HEK293 (cell line): Measurements from ENCODE around the gene DLD.

ENCODE experiments used
- CTCF ChIA-PET: fragments of 350-600 bp; formaldehyde crosslinking; extraction: SDS; loops from one replicate; lab custom pipeline; 2021; ENCODE audit warnings: antibody characterized with exemption; lab: Yijun Ruan, JAX
- POLR2A ChIA-PET: fragments of 300-600 bp; formaldehyde crosslinking; extraction: SDS; loops from one replicate; lab custom pipeline; 2020; ENCODE audit warnings: antibody characterized with exemption, inconsistent platforms; lab: Yijun Ruan, JAX
- H3K27ac ChIP-seq: fragments of 200-500 bp; sonication (Bioruptor generic); 2 replicates; pipeline ENCODE4 v1.5.1; 2014; ENCODE audit warnings: low read depth, low read length, control low read depth, inconsistent platforms; ENCODE audit errors: extremely low read depth
- H3K36me3 ChIP-seq, 2 experiments: fragments of 200-500 bp in 1 of 2; sonication (Bioruptor generic) in 1 of 2; 1 replicate in 1 of 2; 2 replicates in 1 of 2; pipeline ENCODE4 v1.5.1; 2014 to 2017; ENCODE audit warnings: inconsistent platforms in 2 of 2, low read length in 2 of 2; ENCODE audit not compliant: control insufficient read depth in 2 of 2, insufficient read depth in 1 of 2
- H3K4me1 ChIP-seq: fragments of 200-500 bp; sonication (Bioruptor generic); 2 replicates; pipeline ENCODE4 v1.5.1; 2014; ENCODE audit warnings: mild to moderate bottlenecking, low read length, inconsistent platforms; ENCODE audit not compliant: control insufficient read depth, insufficient read depth
- H3K4me3 ChIP-seq: 2 replicates; pipeline ENCODE4 v1.5.1; 2011; ENCODE audit warnings: low read depth, mild to moderate bottlenecking, control low read depth, low read length, moderate library complexity
- H3K9me3 ChIP-seq: fragments of 200-500 bp; sonication (Bioruptor generic); 2 replicates; pipeline ENCODE4 v1.5.1; 2014; ENCODE audit warnings: low read depth, low read length, inconsistent platforms; ENCODE audit not compliant: control insufficient read depth, insufficient read depth
- GLIS2 ChIP-seq: fragments of 450-650 bp; formaldehyde crosslinking; IDR thresholded peaks from 2 replicates; pipeline ENCODE4 v1.5.1; 2016; ENCODE audit warnings: missing biosample characterization, missing genetic modification characterization
- KLF1 ChIP-seq: fragments of 450-650 bp; formaldehyde crosslinking; IDR thresholded peaks from 2 replicates; pipeline ENCODE4 v1.5.1; 2016; ENCODE audit warnings: missing biosample characterization, missing genetic modification characterization
- KLF16 ChIP-seq: fragments of 450-650 bp; formaldehyde crosslinking; IDR thresholded peaks from 2 replicates; pipeline ENCODE4 v1.5.1; 2017; ENCODE audit warnings: missing biosample characterization, missing genetic modification characterization
- MYNN ChIP-seq: fragments of 450-650 bp; formaldehyde crosslinking; IDR thresholded peaks from 2 replicates; pipeline ENCODE4 v1.5.1; 2016; ENCODE audit warnings: missing biosample characterization, missing genetic modification characterization, borderline replicate concordance
- OSR2 ChIP-seq: fragments of 450-650 bp; formaldehyde crosslinking; IDR thresholded peaks from 2 replicates; pipeline ENCODE4 v1.5.1; 2016; ENCODE audit warnings: missing biosample characterization, missing genetic modification characterization
- ZBTB1 ChIP-seq: fragments of 450-650 bp; formaldehyde crosslinking; IDR thresholded peaks from 2 replicates; pipeline ENCODE4 v1.5.1; 2016; ENCODE audit warnings: missing biosample characterization, missing genetic modification characterization
- ZBTB44 ChIP-seq: fragments of 450-650 bp; IDR thresholded peaks from 2 replicates; pipeline ENCODE4 v1.5.1; 2018; ENCODE audit warnings: missing biosample characterization, mild to moderate bottlenecking, missing genetic modification characterization
- ZNF24 ChIP-seq: fragments of 450-650 bp; formaldehyde crosslinking; IDR thresholded peaks from 2 replicates; pipeline ENCODE4 v1.5.1; 2016; ENCODE audit warnings: missing biosample characterization, missing genetic modification characterization
- ZNF274 ChIP-seq, 2 experiments: fragments of 200-500 bp in 1 of 2; fragments of 450-650 bp in 1 of 2; sonication (Bioruptor generic) in 1 of 2; formaldehyde crosslinking in 1 of 2; IDR thresholded peaks; 2 replicates each; pipeline versions ENCODE4 v1.5.1 to v1.6.1; 2014 to 2016; ENCODE audit warnings: borderline replicate concordance in 1 of 2, inconsistent platforms in 1 of 2, low read length in 1 of 2, missing biosample characterization in 1 of 2, missing genetic modification characterization in 1 of 2
- ZNF354C ChIP-seq: fragments of 450-650 bp; formaldehyde crosslinking; IDR thresholded peaks from 2 replicates; pipeline ENCODE4 v1.5.1; 2016; ENCODE audit warnings: missing biosample characterization, missing genetic modification characterization, low read depth, borderline replicate concordance
- ZNF362 ChIP-seq: fragments of 450-650 bp; formaldehyde crosslinking; IDR thresholded peaks from 2 replicates; pipeline ENCODE4 v1.5.1; 2016; ENCODE audit warnings: missing biosample characterization, missing genetic modification characterization
- ZNF391 ChIP-seq: fragments of 450-650 bp; formaldehyde crosslinking; IDR thresholded peaks from 2 replicates; pipeline ENCODE4 v1.5.1; 2016; ENCODE audit warnings: low read depth, missing biosample characterization, missing genetic modification characterization, borderline replicate concordance
- ZNF394 ChIP-seq: fragments of 450-650 bp; formaldehyde crosslinking; IDR thresholded peaks from 2 replicates; pipeline ENCODE4 v1.5.1; 2016; ENCODE audit warnings: missing biosample characterization, missing genetic modification characterization, mild to moderate bottlenecking, moderate library complexity, borderline replicate concordance
- ZNF426 ChIP-seq: fragments of 450-650 bp; formaldehyde crosslinking; IDR thresholded peaks from 2 replicates; pipeline ENCODE4 v1.5.1; 2017; ENCODE audit warnings: missing biosample characterization, missing genetic modification characterization, mild to moderate bottlenecking, inconsistent platforms, moderate library complexity
- ZNF48 ChIP-seq: fragments of 450-650 bp; formaldehyde crosslinking; IDR thresholded peaks from 2 replicates; pipeline ENCODE4 v1.5.1; 2016; ENCODE audit warnings: missing biosample characterization, missing genetic modification characterization
- ZNF561 ChIP-seq: fragments of 450-650 bp; IDR thresholded peaks from 2 replicates; pipeline ENCODE4 v1.5.1; 2018; ENCODE audit warnings: missing biosample characterization, missing genetic modification characterization, borderline replicate concordance
- ZNF707 ChIP-seq: fragments of 450-650 bp; formaldehyde crosslinking; IDR thresholded peaks from 2 replicates; pipeline ENCODE4 v1.5.1; 2016; ENCODE audit warnings: missing biosample characterization, missing genetic modification characterization
- TF ChIP-seq, protein P1 (sequence below): fragments of 450-650 bp; formaldehyde crosslinking; IDR thresholded peaks from 2 replicates; pipeline ENCODE4 v1.5.0; 2017; ENCODE audit warnings: missing biosample characterization, missing genetic modification characterization, borderline replicate concordance
- TF ChIP-seq, protein P2 (sequence below): fragments of 450-650 bp; formaldehyde crosslinking; IDR thresholded peaks from 2 replicates; pipeline ENCODE4; 2016; ENCODE audit warnings: missing biosample characterization, missing genetic modification characterization
- TF ChIP-seq, protein P3 (sequence below): fragments of 450-650 bp; formaldehyde crosslinking; IDR thresholded peaks from 2 replicates; pipeline ENCODE4 v1.5.1; 2016; ENCODE audit warnings: missing biosample characterization, missing genetic modification characterization

DLD gene

GRCh38 chr7:107874605-107875446, 16.2 kb upstream of the DLD start (continued):
- TF ChIP-seq ZNF362 (no peak), ZNF48 (tag by site-specific recombination) (no peak), ZNF274 (IDR thresholded peaks at IDR 0.05; ENCODE audit: low read length) (no peak), ZNF274 (tag by site-specific recombination; IDR thresholded peaks at IDR 0.05; ENCODE audit: borderline replicate concordance) (no peak), OSR2 (tag by site-specific recombination) (no peak), KLF16 (tag by site-specific recombination) (no peak), ZNF354C (tag by site-specific recombination) (no peak), ZNF707 (tag by site-specific recombination) (no peak), KLF1 (tag by site-specific recombination) (no peak), ZNF391 (tag by site-specific recombination) (no peak), ZBTB1 (no peak), GLIS2 (no peak), ZNF24 (tag by site-specific recombination) (no peak), ZNF426 (no peak), ZNF561 (tag by site-specific recombination) (no peak), ZNF394 (no peak)
- TF ChIP-seq, protein P1, sequence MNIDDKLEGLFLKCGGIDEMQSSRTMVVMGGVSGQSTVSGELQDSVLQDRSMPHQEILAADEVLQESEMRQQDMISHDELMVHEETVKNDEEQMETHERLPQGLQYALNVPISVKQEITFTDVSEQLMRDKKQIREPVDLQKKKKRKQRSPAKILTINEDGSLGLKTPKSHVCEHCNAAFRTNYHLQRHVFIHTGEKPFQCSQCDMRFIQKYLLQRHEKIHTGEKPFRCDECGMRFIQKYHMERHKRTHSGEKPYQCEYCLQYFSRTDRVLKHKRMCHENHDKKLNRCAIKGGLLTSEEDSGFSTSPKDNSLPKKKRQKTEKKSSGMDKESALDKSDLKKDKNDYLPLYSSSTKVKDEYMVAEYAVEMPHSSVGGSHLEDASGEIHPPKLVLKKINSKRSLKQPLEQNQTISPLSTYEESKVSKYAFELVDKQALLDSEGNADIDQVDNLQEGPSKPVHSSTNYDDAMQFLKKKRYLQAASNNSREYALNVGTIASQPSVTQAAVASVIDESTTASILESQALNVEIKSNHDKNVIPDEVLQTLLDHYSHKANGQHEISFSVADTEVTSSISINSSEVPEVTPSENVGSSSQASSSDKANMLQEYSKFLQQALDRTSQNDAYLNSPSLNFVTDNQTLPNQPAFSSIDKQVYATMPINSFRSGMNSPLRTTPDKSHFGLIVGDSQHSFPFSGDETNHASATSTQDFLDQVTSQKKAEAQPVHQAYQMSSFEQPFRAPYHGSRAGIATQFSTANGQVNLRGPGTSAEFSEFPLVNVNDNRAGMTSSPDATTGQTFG: no peak

- TF ChIP-seq MYNN (tag by site-specific recombination): no peak
- TF ChIP-seq ZNF707 (tag by site-specific recombination): no peak
- TF ChIP-seq, protein P2, sequence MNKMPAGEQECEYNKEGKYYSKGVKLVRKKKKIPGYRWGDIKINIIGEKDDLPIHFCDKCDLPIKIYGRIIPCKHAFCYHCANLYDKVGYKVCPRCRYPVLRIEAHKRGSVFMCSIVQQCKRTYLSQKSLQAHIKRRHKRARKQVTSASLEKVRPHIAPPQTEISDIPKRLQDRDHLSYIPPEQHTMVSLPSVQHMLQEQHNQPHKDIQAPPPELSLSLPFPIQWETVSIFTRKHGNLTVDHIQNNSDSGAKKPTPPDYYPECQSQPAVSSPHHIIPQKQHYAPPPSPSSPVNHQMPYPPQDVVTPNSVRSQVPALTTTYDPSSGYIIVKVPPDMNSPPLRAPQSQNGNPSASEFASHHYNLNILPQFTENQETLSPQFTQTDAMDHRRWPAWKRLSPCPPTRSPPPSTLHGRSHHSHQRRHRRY (tag by site-specific recombination): no peak
- TF ChIP-seq ZBTB44 (tag by site-specific recombination): no peak
- TF ChIP-seq, protein P3, sequence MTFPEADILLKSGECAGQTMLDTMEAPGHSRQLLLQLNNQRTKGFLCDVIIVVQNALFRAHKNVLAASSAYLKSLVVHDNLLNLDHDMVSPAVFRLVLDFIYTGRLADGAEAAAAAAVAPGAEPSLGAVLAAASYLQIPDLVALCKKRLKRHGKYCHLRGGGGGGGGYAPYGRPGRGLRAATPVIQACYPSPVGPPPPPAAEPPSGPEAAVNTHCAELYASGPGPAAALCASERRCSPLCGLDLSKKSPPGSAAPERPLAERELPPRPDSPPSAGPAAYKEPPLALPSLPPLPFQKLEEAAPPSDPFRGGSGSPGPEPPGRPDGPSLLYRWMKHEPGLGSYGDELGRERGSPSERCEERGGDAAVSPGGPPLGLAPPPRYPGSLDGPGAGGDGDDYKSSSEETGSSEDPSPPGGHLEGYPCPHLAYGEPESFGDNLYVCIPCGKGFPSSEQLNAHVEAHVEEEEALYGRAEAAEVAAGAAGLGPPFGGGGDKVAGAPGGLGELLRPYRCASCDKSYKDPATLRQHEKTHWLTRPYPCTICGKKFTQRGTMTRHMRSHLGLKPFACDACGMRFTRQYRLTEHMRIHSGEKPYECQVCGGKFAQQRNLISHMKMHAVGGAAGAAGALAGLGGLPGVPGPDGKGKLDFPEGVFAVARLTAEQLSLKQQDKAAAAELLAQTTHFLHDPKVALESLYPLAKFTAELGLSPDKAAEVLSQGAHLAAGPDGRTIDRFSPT (tag by site-specific recombination): no peak
- ChIA-PET CTCF (interaction anchor here (0.5 to 8.2 kb wide), 5 partner anchors 134 to 696 kb away, joined by 3 to 106 read pairs (median 3); partner anchors contain the start of gene CBLL1), POLR2A (interaction anchor here (0.6 kb wide), 1 partner anchor 297 kb away, joined by 5 read pairs; the partner anchor contains the start of gene BCAP29)
Measured at GRCh38 chr7:107876916-107877315, 14.1 kb upstream of the DLD start.

More at GRCh38 chr7:107876916-107877315, 14.1 kb upstream of the DLD start:
- Histone ChIP-seq H3K4me1 (no peaks in the 10 kb centered on the region), H3K9me3 (no peaks in the 10 kb centered on the region), H3K36me3 (no peaks in the 10 kb centered on the region), H3K4me3 (no peak overlapping the region), H3K27ac (no peak overlapping the region)
